MM.1S (cell line): ENCODE data around the gene SSBP3.

Experiments
- DNase-seq: peaks from one replicate; pipeline ENCODE4 v3.0.0-alpha.2; 2015
- H2AFZ ChIP-seq: fragments of 300-600 bp; sonication (generic); 2 replicates; pipeline ENCODE4 v1.6.0; 2016; ENCODE audit warnings: antibody characterized with exemption, low read length
- H3F3A ChIP-seq: fragments of 300-600 bp; sonication (generic); 2 replicates; pipeline ENCODE4 v1.6.1; 2016; ENCODE audit warnings: mild to moderate bottlenecking, antibody characterized with exemption, low read length, moderate library complexity, mixed read lengths; ENCODE audit not compliant: insufficient read depth
- H3K27ac ChIP-seq: fragments of 300-600 bp; sonication (generic); 2 replicates; pipeline ENCODE4 v1.5.1; 2016; ENCODE audit warnings: mild to moderate bottlenecking, low read length
- H3K27me3 ChIP-seq: fragments of 300-600 bp; sonication (generic); replicated peaks from 2 replicates; pipeline ENCODE4 v1.6.0; 2016; ENCODE audit warnings: low read length; ENCODE audit not compliant: insufficient read depth
- H3K36me3 ChIP-seq: fragments of 300-600 bp; sonication (generic); replicated peaks from 2 replicates; pipeline ENCODE4 v1.6.1; 2016; ENCODE audit warnings: mild to moderate bottlenecking, low read length, mixed read lengths; ENCODE audit not compliant: insufficient read depth
- H3K4me1 ChIP-seq: fragments of 300-600 bp; sonication (generic); 2 replicates; pipeline ENCODE4 v1.6.1; 2016; ENCODE audit warnings: low read length, mixed read lengths
- H3K4me2 ChIP-seq: fragments of 300-600 bp; sonication (generic); 2 replicates; pipeline ENCODE4 v1.6.0; 2016; ENCODE audit warnings: low read depth, low read length
- H3K4me3 ChIP-seq: fragments of 300-600 bp; sonication (generic); 2 replicates; pipeline ENCODE4 v1.5.1; 2016; ENCODE audit warnings: low read length, mixed read lengths
- H3K79me2 ChIP-seq: fragments of 300-600 bp; sonication (generic); 2 replicates; pipeline ENCODE4 v1.6.1; 2016; ENCODE audit warnings: mixed run types, low read length, mixed read lengths
- H3K9ac ChIP-seq: fragments of 300-600 bp; sonication (generic); 2 replicates; pipeline ENCODE4 v1.6.1; 2016; ENCODE audit warnings: low read length, mixed read lengths
- H3K9me2 ChIP-seq: fragments of 300-600 bp; sonication (generic); replicated peaks from 2 replicates; pipeline ENCODE4 v1.6.1; 2016; ENCODE audit warnings: mild to moderate bottlenecking, low read length, mixed read lengths; ENCODE audit not compliant: insufficient read depth
- H3K9me3 ChIP-seq: fragments of 300-600 bp; sonication (generic); replicated peaks from 2 replicates; pipeline ENCODE4 v1.6.1; 2016; ENCODE audit warnings: mild to moderate bottlenecking, low read length, mixed read lengths; ENCODE audit not compliant: insufficient read depth
- H4K20me1 ChIP-seq: fragments of 300-600 bp; sonication (generic); 2 replicates; pipeline ENCODE4 v1.6.1; 2016; ENCODE audit warnings: mild to moderate bottlenecking, low read length, moderate library complexity, mixed read lengths; ENCODE audit not compliant: insufficient read depth
- CTCF ChIP-seq: fragments of 300-600 bp; sonication (generic); IDR thresholded peaks from 2 replicates; pipeline ENCODE4 v1.5.1; 2016; ENCODE audit warnings: antibody characterized with exemption, low read length, mixed read lengths
- EZH2 ChIP-seq: fragments of 300-600 bp; sonication (generic); optimal IDR thresholded peaks from 2 replicates; pipeline ENCODE3; 2017; ENCODE audit warnings: low read depth, mild to moderate bottlenecking, antibody characterized with exemption, low read length, mixed read lengths
- EZH2phosphoT487 ChIP-seq: fragments of 300-600 bp; sonication (generic); IDR thresholded peaks from 2 replicates; pipeline ENCODE4 v1.6.1; 2018; ENCODE audit warnings: antibody characterized with exemption, low read length

Gene SSBP3

GRCh38 chr1:54337928-54338327, 68.3 kb downstream of the SSBP3 start:
- Histone ChIP-seq H3K4me1 (no peaks in the 10 kb centered on the region), H3K9me3 (no peaks in the 10 kb centered on the region), H3K27ac (no peak overlapping the region), H3K4me2 (no peak overlapping the region), H3F3A (no peaks in the 10 kb centered on the region), H3K9ac (no peak overlapping the region), H2AFZ (no peak overlapping the region), H3K4me3 (no peak overlapping the region), H3K27me3 (no peaks in the 10 kb centered on the region), H3K36me3 (no peaks in the 10 kb centered on the region), H3K9me2 (no peaks in the 10 kb centered on the region), H4K20me1 (no peaks in the 10 kb centered on the region), H3K79me2 (peaks cover 28% of the 10 kb centered on the region)
- TF ChIP-seq EZH2phosphoT487, result no peak
- no peak for TF ChIP-seq CTCF
- no peak for TF ChIP-seq EZH2
- no peak for DNase-seq

GRCh38 chr1:54337034-54337433, 69.2 kb downstream of the SSBP3 start:
- no peaks in the 10 kb centered on the region for H4K20me1 ChIP-seq
- no peaks in the 10 kb centered on the region for H3K4me1 ChIP-seq
- H3K27me3 ChIP-seq, result no peaks in the 10 kb centered on the region
- H3K79me2 ChIP-seq, result peaks cover 34% of the 10 kb centered on the region
- H3K9me3 ChIP-seq, result no peaks in the 10 kb centered on the region
- TF ChIP-seq CTCF (no peak), EZH2phosphoT487 (no peak), EZH2 (no peak)
- H3K36me3 ChIP-seq, result no peaks in the 10 kb centered on the region
- no peak overlapping the region for H3K27ac ChIP-seq
- H3K4me3 ChIP-seq, result no peak overlapping the region
- H3K9ac ChIP-seq, result no peak overlapping the region
- H2AFZ ChIP-seq, result no peak overlapping the region
- H3F3A ChIP-seq, result no peaks in the 10 kb centered on the region
- H3K9me2 ChIP-seq, result no peaks in the 10 kb centered on the region
- DNase-seq, result no peak
- H3K4me2 ChIP-seq, result no peak overlapping the region

- no peaks in the 10 kb centered on the region for H3K9me3 ChIP-seq
- H2AFZ ChIP-seq, result no peak overlapping the region
- H3K9me2 ChIP-seq, result no peaks in the 10 kb centered on the region
- peaks cover 38% of the 10 kb centered on the region for H3K79me2 ChIP-seq
- no peak overlapping the region for H3K4me3 ChIP-seq
- no peaks in the 10 kb centered on the region for H3K36me3 ChIP-seq
- H3K27ac ChIP-seq, result no peak overlapping the region
- no peaks in the 10 kb centered on the region for H3K4me1 ChIP-seq
- H3F3A ChIP-seq, result no peaks in the 10 kb centered on the region
- H3K27me3 ChIP-seq, result no peaks in the 10 kb centered on the region
- no peak for DNase-seq
- H3K4me2 ChIP-seq, result no peak overlapping the region
- no peaks in the 10 kb centered on the region for H4K20me1 ChIP-seq
- TF ChIP-seq EZH2 (no peak), EZH2phosphoT487 (no peak), CTCF (no peak)
- no peak overlapping the region for H3K9ac ChIP-seq
These were observed 70.1 kb downstream of the SSBP3 start for GRCh38 chr1:54336116-54336515.
